SK-N-SH (cell line): ENCODE results near the gene HEY2. TPM values are rescaled to one million over a fixed set of nuclear protein-coding genes. Genes with fewer than 3 reads are reported as not detected.
A peak's percentile ranks its signal among the peaks of the same experiment; 100 is the strongest.

Experiments used
- CTCF ChIA-PET: fragments of 300-600, 350-600 bp; formaldehyde crosslinking; extraction: SDS; loops from one replicate; lab custom pipeline; 2021; lab: Yijun Ruan, JAX
- POLR2A ChIA-PET: fragments of 350-600 bp; sonication (Branson Sonifier 250); formaldehyde crosslinking; extraction: SDS; loops from one replicate; lab custom pipeline; 2020; ENCODE audit warnings: antibody characterized with exemption, inconsistent platforms; lab: Yijun Ruan, JAX
- DNase-seq: peaks from one replicate; pipeline ENCODE4 v3.0.0; 2012
- H2AFZ ChIP-seq: fragments of 200-600 bp; sonication (generic); 2 replicates; pipeline ENCODE4 v1.8.1; 2016; ENCODE audit warnings: antibody characterized with exemption, mild to moderate bottlenecking, low read depth
- H3F3A ChIP-seq: fragments of 200-600 bp; sonication (generic); replicated peaks from 2 replicates; pipeline ENCODE3; 2016; ENCODE audit warnings: antibody characterized with exemption, mild to moderate bottlenecking; ENCODE audit not compliant: insufficient read depth
- H3K27ac ChIP-seq, 2 experiments: fragments of 200-500 bp in 1 of 2; fragments of 200-600 bp in 1 of 2; sonication (Bioruptor generic) in 1 of 2; sonication (generic), shearing (Covaris generic) in 1 of 2; 2 replicates each; pipeline versions ENCODE4 v1.5.1 to v1.6.1; 2014 to 2016; ENCODE audit warnings: low read depth in 2 of 2, inconsistent platforms in 1 of 2, low read length in 1 of 2, mild to moderate bottlenecking in 1 of 2, mixed read lengths in 1 of 2
- H3K27me3 ChIP-seq: fragments of 200-600 bp; sonication (generic), shearing (Covaris generic); 2 replicates; pipeline ENCODE4 v1.6.1; 2016; ENCODE audit warnings: mixed run types; ENCODE audit not compliant: insufficient read depth
- H3K36me3 ChIP-seq, 2 experiments: fragments of 200-500 bp in 1 of 2; fragments of 200-600 bp in 1 of 2; sonication (Bioruptor generic) in 1 of 2; sonication (generic) in 1 of 2; replicated peaks in 1 of 2; 2 replicates each; pipeline versions ENCODE3 to v1.5.1; 2014 to 2016; ENCODE audit warnings: low read length in 1 of 2, mild to moderate bottlenecking in 1 of 2; ENCODE audit not compliant: insufficient read depth in 2 of 2, control insufficient read depth in 1 of 2
- H3K4me1 ChIP-seq, 2 experiments: fragments of 200-500 bp in 1 of 2; fragments of 200-600 bp in 1 of 2; sonication (Bioruptor generic) in 1 of 2; sonication (generic), shearing (Covaris generic) in 1 of 2; 2 replicates each; pipeline versions ENCODE4 v1.5.1 to v1.6.1; 2014 to 2016; ENCODE audit warnings: low read depth in 1 of 2, low read length in 1 of 2, mixed run types in 1 of 2; ENCODE audit not compliant: insufficient read depth in 2 of 2, control insufficient read depth in 1 of 2
- H3K4me2 ChIP-seq: fragments of 200-600 bp; sonication (generic), shearing (Covaris generic); 2 replicates; pipeline ENCODE4 v1.6.1; 2017; ENCODE audit warnings: mixed run types
- H3K4me3 ChIP-seq, 2 experiments: fragments of 200-500 bp in 1 of 2; fragments of 200-600 bp in 1 of 2; sonication (Bioruptor generic) in 1 of 2; sonication (generic), shearing (Covaris generic) in 1 of 2; 2 replicates each; pipeline versions ENCODE4 v1.5.1 to v1.8.1; 2014 to 2016; ENCODE audit warnings: low read depth in 2 of 2, inconsistent platforms in 1 of 2, low read length in 1 of 2, mild to moderate bottlenecking in 1 of 2, mixed read lengths in 1 of 2, moderate library complexity in 1 of 2
- H3K79me2 ChIP-seq: fragments of 200-600 bp; sonication (generic); 2 replicates; pipeline ENCODE4 v1.8.1; 2017; ENCODE audit warnings: mild to moderate bottlenecking; ENCODE audit not compliant: insufficient read depth
- H3K9ac ChIP-seq: fragments of 200-600 bp; sonication (generic); 2 replicates; pipeline ENCODE4 v1.6.1; 2017; ENCODE audit warnings: mixed run types
- H3K9me2 ChIP-seq: fragments of 200-600 bp; sonication (generic); 2 replicates; pipeline ENCODE4 v1.6.1; 2017; ENCODE audit warnings: mixed run types
- H3K9me3 ChIP-seq: fragments of 200-600 bp; sonication (generic); 2 replicates; pipeline ENCODE4 v1.6.1; 2017; ENCODE audit warnings: mixed run types, mild to moderate bottlenecking, moderate library complexity
- H4K20me1 ChIP-seq: fragments of 200-600 bp; sonication (generic); 2 replicates; pipeline ENCODE4 v1.6.1; 2017; ENCODE audit warnings: mild to moderate bottlenecking, mixed run types; ENCODE audit not compliant: insufficient read depth
- CHD2 ChIP-seq: fragments of 150-350 bp; IDR thresholded peaks from 2 replicates; pipeline ENCODE4 v1.6.1; 2018; ENCODE audit warnings: low read length; ENCODE audit not compliant: partially characterized antibody
- ELF1 ChIP-seq: IDR thresholded peaks from 2 replicates; pipeline ENCODE4 v1.4.0; 2012
- FOSL2 ChIP-seq: IDR thresholded peaks from 2 replicates; pipeline ENCODE4 v1.4.0; 2012; ENCODE audit warnings: low read depth, mild to moderate bottlenecking, moderate library complexity, borderline replicate concordance
- MXI1 ChIP-seq: IDR thresholded peaks from 2 replicates; pipeline ENCODE4 v1.6.1; 2012; ENCODE audit warnings: mild to moderate bottlenecking, low read depth, low read length, improper control_type of control experiment
- NFIC ChIP-seq: IDR thresholded peaks from 2 replicates; pipeline ENCODE4 v1.4.0; 2012; ENCODE audit warnings: borderline replicate concordance
- NRF1 ChIP-seq: IDR thresholded peaks from 2 replicates; pipeline ENCODE4 v1.6.1; 2012; ENCODE audit warnings: low read depth, mild to moderate bottlenecking, low read length
- POLR2AphosphoS5 ChIP-seq: IDR thresholded peaks from 2 replicates; pipeline ENCODE4 v1.6.1; 2012; ENCODE audit warnings: low read depth, low read length
- RAD21 ChIP-seq: IDR thresholded peaks from 2 replicates; pipeline ENCODE4 v1.6.1; 2012; ENCODE audit warnings: mild to moderate bottlenecking, low read length
- RCOR1 ChIP-seq: fragments of 150-350 bp; IDR thresholded peaks from 2 replicates; pipeline ENCODE4 v1.6.1; 2017; ENCODE audit warnings: antibody characterized with exemption, low read length
- RFX5 ChIP-seq: IDR thresholded peaks from 2 replicates; pipeline ENCODE4 v1.6.1; 2012; ENCODE audit warnings: mild to moderate bottlenecking, improper control_type of control experiment, low read length
- RXRA ChIP-seq: IDR thresholded peaks from 2 replicates; pipeline ENCODE4 v1.4.0; 2012; ENCODE audit warnings: low read depth, mild to moderate bottlenecking, borderline replicate concordance
- SIN3A ChIP-seq: IDR thresholded peaks from 2 replicates; pipeline ENCODE4 v1.6.1; 2012; ENCODE audit warnings: low read depth, mild to moderate bottlenecking, low read length, moderate library complexity, borderline replicate concordance
- SMC3 ChIP-seq: IDR thresholded peaks from 2 replicates; pipeline ENCODE4 v1.6.1; 2012; ENCODE audit warnings: low read depth, low read length, improper control_type of control experiment
- TAF1 ChIP-seq: IDR thresholded peaks from 2 replicates; pipeline ENCODE4 v1.6.1; 2012; ENCODE audit warnings: low read depth, mild to moderate bottlenecking, low read length, moderate library complexity, borderline replicate concordance
- YY1 ChIP-seq: IDR thresholded peaks from 2 replicates; pipeline ENCODE4 v1.4.0; 2012; ENCODE audit warnings: low read depth, mild to moderate bottlenecking
- WGBS: methylation state at CpG from one replicate; pipeline ENCODE4 v1.1.6; 2017; ENCODE audit warnings: low lambda C conversion rate; 5-methylcytosine and 5-hydroxymethylcytosine counted together
- polyA plus RNA-seq, 3 experiments: library from polyadenylated mRNA; depleted of rRNA; stranded (reverse); fragments of >200 nt; gene quantifications; 2 replicates each; pipeline ENCODE4 v1.2.3, GENCODE V29; 2012
- TF ChIP-seq, protein P1 (sequence below): fragments of 200-600 bp; sonication (generic); IDR thresholded peaks from 2 replicates; pipeline ENCODE4 v1.6.1; 2017; ENCODE audit warnings: antibody characterized with exemption, mild to moderate bottlenecking, moderate library complexity
- TF ChIP-seq, protein P2 (sequence below): IDR thresholded peaks from 2 replicates; pipeline ENCODE4 v1.6.1; 2012; ENCODE audit warnings: mild to moderate bottlenecking, low read depth, low read length, moderate library complexity
- TF ChIP-seq, protein P3 (sequence below): IDR thresholded peaks from 2 replicates; pipeline ENCODE4 v1.4.0; 2012; ENCODE audit warnings: low read depth
- TF ChIP-seq, protein P4 (sequence below): IDR thresholded peaks from 2 replicates; pipeline ENCODE4 v1.4.0; 2012; ENCODE audit warnings: low read depth, borderline replicate concordance

Gene HEY2
- polyA plus RNA-seq, 1 of the 3 experiments (the other 2 are of a cell fraction): not detected

DNA sequence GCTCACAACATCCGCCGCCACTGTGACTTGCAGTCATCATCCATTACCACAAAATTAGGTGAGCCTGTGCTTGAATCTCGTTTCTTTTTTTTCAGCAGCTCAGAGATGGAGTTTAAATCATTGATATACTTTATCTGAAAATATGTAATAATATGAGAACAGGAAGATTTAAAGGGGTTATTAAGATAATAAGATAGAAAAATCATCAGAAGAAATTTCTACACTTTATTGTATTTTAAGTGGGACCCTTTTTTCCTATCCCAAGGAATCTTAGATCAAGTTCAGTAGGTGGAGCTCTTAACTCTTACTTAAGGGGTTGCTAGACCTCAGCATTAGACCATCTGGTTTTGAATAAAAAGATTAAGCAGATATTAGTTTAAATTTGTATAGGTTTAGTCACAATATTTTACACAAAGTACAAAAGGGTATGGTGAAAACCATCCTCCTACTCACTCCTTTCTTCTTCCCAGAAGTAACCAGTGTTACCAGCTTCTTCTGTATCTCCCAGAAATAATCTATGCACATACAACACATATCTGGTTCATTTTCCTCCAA, 32.0 kb downstream of the HEY2 start:
- no peaks in the 10 kb centered on the region for H3K9me2 ChIP-seq
- ChIA-PET POLR2A (interaction anchor here (0.6 to 3.2 kb wide), 11 partner anchors 9 to 1485 kb away, joined by 3 to 61 read pairs (median 5); partner anchors contain the start of genes NCOA7, RNF146 and TRMT11), CTCF (interaction anchor here (0.7 to 4.1 kb wide), 28 partner anchors 10 to 467 kb away, joined by 3 to 58 read pairs (median 5); partner anchors contain the start of genes HINT3, NCOA7 and TRMT11)
- peak overlapping the region; percentile 97 for H2AFZ ChIP-seq
- H3K4me2 ChIP-seq: peak overlapping the region; percentile 78
- H3K4me3 ChIP-seq: peak overlapping the region; percentile 77
- no peaks in the 10 kb centered on the region for H3K9me3 ChIP-seq
- peaks cover 0 to 6% of the 10 kb centered on the region in 2 experiments; a peak in 2 of 4 replicates for H3K4me1 ChIP-seq
- peak overlapping the region; percentile 77 to 97 for H3K27ac ChIP-seq
- peaks cover 38% of the 10 kb centered on the region for H3F3A ChIP-seq
- DNase-seq: peak; percentile 27
- 3% methylated on average over 3 of the region's 3 CpGs for WGBS
- TF ChIP-seq, protein P1, sequence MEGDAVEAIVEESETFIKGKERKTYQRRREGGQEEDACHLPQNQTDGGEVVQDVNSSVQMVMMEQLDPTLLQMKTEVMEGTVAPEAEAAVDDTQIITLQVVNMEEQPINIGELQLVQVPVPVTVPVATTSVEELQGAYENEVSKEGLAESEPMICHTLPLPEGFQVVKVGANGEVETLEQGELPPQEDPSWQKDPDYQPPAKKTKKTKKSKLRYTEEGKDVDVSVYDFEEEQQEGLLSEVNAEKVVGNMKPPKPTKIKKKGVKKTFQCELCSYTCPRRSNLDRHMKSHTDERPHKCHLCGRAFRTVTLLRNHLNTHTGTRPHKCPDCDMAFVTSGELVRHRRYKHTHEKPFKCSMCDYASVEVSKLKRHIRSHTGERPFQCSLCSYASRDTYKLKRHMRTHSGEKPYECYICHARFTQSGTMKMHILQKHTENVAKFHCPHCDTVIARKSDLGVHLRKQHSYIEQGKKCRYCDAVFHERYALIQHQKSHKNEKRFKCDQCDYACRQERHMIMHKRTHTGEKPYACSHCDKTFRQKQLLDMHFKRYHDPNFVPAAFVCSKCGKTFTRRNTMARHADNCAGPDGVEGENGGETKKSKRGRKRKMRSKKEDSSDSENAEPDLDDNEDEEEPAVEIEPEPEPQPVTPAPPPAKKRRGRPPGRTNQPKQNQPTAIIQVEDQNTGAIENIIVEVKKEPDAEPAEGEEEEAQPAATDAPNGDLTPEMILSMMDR: peak; percentile 53
- TF ChIP-seq CHD2 (no peak), POLR2AphosphoS5 (0 out of 2 replicates have a peak, but pooled peaks have one; percentile 7), YY1 (no peak; the same call in 1 of the 2 replicates), NFIC (no peak), NRF1 (no peak), MXI1 (no peak), RFX5 (no peak), FOSL2 (no peak), SIN3A (no peak), TAF1 (no peak), SMC3 (peak; percentile 28; the same call in 1 of the 2 replicates), RXRA (no peak), RAD21 (peak; percentile 75), ELF1 (no peak), RCOR1 (no peak)
- TF ChIP-seq, protein P2, sequence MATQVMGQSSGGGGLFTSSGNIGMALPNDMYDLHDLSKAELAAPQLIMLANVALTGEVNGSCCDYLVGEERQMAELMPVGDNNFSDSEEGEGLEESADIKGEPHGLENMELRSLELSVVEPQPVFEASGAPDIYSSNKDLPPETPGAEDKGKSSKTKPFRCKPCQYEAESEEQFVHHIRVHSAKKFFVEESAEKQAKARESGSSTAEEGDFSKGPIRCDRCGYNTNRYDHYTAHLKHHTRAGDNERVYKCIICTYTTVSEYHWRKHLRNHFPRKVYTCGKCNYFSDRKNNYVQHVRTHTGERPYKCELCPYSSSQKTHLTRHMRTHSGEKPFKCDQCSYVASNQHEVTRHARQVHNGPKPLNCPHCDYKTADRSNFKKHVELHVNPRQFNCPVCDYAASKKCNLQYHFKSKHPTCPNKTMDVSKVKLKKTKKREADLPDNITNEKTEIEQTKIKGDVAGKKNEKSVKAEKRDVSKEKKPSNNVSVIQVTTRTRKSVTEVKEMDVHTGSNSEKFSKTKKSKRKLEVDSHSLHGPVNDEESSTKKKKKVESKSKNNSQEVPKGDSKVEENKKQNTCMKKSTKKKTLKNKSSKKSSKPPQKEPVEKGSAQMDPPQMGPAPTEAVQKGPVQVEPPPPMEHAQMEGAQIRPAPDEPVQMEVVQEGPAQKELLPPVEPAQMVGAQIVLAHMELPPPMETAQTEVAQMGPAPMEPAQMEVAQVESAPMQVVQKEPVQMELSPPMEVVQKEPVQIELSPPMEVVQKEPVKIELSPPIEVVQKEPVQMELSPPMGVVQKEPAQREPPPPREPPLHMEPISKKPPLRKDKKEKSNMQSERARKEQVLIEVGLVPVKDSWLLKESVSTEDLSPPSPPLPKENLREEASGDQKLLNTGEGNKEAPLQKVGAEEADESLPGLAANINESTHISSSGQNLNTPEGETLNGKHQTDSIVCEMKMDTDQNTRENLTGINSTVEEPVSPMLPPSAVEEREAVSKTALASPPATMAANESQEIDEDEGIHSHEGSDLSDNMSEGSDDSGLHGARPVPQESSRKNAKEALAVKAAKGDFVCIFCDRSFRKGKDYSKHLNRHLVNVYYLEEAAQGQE: no peak
- TF ChIP-seq, protein P3, sequence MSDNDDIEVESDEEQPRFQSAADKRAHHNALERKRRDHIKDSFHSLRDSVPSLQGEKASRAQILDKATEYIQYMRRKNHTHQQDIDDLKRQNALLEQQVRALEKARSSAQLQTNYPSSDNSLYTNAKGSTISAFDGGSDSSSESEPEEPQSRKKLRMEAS: no peak
- TF ChIP-seq, protein P4, sequence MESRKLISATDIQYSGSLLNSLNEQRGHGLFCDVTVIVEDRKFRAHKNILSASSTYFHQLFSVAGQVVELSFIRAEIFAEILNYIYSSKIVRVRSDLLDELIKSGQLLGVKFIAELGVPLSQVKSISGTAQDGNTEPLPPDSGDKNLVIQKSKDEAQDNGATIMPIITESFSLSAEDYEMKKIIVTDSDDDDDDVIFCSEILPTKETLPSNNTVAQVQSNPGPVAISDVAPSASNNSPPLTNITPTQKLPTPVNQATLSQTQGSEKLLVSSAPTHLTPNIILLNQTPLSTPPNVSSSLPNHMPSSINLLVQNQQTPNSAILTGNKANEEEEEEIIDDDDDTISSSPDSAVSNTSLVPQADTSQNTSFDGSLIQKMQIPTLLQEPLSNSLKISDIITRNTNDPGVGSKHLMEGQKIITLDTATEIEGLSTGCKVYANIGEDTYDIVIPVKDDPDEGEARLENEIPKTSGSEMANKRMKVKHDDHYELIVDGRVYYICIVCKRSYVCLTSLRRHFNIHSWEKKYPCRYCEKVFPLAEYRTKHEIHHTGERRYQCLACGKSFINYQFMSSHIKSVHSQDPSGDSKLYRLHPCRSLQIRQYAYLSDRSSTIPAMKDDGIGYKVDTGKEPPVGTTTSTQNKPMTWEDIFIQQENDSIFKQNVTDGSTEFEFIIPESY: no peak
- H3K9ac ChIP-seq: peak overlapping the region; percentile 76
- H3K27me3 ChIP-seq: no peaks in the 10 kb centered on the region
- no peaks in the 10 kb centered on the region for H3K79me2 ChIP-seq
- H3K36me3 ChIP-seq: no peaks in the 10 kb centered on the region
- H4K20me1 ChIP-seq: no peaks in the 10 kb centered on the region
